GDM1 (cell line): ENCODE data around the gene WDR72.
"Not testable (repeated sequence)": the region's sequence is repeated elsewhere in the genome, so short reads cannot be mapped to it uniquely, and the experiment has no call there.

ENCODE experiments used
- DNase-seq: peaks from one replicate; lab custom pipeline; 2025; lab: John Stamatoyannopoulos, UW

The WDR72 gene

DNA sequence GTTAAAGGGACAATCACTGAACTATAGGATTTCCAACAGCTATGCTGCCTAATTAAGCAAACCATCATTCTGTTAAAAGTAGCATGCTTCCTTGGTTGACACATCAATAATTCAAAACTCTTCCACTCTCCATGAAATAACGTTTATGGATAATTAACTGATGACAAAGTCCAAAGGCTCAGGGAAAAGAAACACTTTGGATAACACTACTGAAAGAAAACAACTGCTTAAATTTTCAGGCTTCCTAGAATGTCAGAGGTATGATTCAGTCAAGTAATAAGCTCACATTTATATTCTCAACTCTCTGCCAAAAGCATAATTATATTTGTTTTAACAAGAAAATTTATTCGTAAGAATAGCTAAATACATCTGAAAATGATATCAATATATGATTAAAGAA, 49.6 kb downstream of the WDR72 start:
- no peak for DNase-seq

DNA sequence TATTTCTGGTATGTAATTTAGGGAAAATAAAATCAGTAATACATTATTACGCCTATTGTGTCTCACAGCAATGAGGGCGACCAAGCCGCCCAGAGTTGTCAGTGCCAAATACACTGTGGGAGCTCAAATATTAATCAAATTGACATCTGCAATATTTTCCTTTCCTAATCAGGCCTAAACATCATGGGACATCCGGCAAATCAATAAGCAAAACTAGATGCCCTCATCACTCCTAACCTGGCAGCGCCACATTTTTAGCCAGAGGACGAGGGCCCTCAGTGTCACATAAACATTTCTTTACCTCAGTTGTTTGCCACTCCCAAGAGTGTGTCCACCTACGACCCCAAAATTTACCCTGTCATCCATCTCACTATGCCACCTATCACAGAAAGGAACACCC, 64.1 kb downstream of the WDR72 start:
- no peak for DNase-seq

DNA sequence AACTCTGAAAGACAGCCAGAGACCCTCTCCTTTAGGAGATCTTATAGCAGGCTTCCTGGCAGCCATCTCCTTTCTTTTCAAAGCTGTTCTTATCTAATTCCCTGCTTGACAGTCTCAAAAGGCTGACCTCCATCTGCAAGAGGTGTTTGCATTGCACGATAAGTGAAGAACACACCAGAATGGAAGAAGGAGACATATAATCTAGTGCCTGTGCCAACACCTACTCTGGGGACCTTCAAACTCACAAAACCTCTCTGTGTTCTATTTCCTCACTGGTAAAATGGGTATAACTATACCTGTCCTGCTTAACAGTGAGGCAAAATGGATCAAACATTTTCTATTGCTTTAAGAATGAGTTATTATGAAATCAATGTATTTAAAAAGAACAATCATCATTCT, 65.0 kb downstream of the WDR72 start:
- no peak for DNase-seq

DNA sequence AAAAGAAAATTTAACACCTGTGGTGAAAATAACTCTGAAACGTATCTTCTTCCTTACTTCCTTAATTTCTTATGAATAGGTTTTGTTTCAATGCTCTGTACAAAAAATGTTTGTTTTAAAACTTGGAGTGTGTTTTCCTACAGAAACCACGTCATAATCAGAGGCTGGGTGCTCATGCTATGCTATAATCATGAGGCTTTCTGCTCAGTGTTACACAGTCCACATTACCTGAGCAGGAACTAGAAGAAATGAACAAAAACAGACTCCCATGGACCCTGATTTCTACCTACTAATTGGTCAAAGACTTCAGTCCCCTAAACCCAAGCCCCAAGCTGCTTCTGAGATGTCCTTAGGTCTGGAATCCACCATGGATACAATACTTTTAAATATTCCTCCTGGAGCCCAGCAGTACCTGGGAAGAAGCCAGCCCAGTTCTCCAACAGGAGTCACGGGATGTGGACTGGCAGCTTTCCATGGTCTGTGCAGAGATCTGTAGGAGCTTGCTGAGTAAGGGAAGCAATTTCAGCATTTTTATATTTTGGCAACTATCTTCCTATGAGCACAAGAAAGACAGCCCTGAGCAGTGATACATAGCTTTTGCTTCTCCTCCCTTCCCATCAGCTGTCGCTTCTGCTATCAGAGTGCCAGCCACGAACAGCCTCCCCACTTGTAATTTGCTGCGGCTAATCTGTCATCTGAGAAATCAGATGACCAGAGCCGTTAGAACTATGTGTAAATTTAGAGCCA, 65.6 kb downstream of the WDR72 start:
- DNase-seq = no peak

DNA sequence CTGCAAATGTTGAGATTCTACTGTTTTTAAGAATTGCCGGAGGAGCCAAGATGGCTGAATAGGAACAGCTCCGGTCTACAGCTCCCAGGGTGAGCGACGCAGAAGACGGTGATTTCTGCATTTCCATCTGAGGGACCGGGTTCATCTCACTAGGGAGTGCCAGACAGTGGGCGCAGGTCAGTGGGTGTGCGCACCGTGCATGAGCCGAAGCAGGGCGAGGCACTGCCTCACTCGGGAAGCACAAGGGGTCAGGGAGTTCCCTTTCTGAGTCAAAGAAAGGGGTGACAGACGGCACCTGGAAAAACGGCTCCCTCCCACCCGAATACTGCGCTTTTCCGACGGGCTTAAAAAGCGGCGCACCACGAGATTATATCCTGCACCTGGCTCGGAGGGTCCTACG, 75.3 kb downstream of the WDR72 start:
- not testable (repeated sequence) for DNase-seq

DNA sequence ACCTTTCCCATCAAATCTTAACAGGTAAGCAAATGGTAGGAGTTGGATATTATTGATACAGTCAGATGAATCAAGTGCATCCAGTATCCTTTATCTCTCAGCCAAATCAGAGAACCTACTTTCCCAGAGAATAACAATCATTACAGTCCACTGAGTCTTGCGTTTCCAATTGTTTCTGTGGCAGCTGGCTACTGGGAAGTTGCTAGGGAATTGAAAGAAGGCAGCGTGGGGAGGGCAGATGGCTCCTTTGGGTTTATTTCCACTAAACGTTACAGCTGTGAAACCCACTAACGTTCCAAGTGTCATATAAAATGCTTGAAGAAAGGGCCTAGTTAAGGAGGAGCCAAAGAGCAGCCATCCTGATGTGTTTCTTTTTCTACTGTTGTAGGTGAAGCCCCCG, 78.4 kb downstream of the WDR72 start:
- DNase-seq = no peak

DNA sequence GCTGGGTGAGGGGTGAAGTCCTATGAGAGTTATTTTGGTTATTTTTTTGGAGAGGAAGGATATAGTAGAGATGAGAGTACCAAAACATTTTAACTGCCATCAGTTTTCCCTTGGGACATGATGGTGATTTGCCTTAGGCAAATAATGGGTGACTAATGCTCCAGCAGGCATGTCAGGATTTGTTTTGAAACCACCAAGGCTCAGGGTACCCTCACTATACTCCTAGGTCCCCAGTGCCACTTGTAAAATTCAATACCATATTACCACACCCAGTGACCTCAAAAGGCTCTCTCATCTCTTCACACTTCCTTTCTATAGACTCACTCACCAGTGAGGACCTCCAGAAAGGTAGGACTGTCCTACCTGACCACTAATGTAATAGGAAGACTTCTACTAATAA, 83.6 kb downstream of the WDR72 start:
- DNase-seq = no peak

DNA sequence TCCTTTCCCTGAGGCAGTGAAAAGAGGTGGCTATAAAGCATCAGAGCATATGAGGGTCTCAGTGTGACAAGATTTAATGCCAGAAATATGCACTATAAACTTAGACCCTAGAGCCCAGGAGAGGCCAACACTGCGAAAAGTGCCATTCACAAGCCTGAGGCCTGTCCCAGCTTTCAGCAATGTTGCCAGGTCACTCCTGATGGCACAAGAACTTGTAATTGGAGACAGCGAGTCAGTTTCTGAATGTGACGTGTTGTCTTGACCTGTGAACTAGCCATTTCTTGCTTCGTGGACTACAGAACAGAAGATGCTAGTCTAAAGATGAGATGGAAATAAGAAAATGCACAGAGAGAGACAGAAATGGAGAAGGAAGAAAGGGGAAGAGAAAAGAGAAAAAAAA, 87.9 kb downstream of the WDR72 start:
- no peak for DNase-seq

DNA sequence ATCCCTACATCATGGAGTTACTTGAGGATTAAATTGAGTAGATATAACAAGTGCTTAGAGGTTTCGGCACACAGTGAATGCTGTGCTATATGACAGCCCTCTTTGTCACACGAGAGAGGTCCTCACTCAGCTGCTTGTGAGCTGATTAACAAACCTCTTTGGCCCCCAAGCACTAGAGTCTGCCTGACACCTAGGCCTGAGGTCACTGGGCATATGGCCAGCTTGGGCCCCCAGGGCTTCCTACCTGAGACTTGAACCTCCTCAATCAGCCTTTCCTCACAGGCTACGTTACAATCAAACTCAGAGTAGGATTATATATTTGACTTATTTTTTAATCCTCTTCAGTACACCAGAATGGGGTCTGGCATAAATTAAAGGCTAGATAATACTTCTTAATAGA, 88.8 kb downstream of the WDR72 start:
- no peak for DNase-seq

DNA sequence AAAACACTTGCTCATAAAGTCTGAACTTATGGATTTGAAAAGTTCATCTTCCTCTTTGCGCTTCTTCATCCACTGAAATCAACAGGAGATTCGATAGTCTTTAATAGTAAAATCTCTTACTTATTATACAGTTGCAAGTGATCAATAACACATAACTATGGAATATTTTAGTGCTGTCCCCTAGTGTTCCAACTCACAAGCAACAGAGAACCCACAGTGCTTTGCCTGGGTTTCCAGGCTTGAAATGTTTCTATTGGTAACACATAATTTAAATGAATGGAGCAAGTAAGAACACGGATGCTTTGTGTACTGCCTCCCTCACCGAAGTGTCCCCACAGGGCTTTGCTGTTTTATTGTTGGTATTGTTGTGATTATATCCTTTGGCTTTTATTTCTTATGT, 93.5 kb downstream of the WDR72 start:
- no peak for DNase-seq

DNA sequence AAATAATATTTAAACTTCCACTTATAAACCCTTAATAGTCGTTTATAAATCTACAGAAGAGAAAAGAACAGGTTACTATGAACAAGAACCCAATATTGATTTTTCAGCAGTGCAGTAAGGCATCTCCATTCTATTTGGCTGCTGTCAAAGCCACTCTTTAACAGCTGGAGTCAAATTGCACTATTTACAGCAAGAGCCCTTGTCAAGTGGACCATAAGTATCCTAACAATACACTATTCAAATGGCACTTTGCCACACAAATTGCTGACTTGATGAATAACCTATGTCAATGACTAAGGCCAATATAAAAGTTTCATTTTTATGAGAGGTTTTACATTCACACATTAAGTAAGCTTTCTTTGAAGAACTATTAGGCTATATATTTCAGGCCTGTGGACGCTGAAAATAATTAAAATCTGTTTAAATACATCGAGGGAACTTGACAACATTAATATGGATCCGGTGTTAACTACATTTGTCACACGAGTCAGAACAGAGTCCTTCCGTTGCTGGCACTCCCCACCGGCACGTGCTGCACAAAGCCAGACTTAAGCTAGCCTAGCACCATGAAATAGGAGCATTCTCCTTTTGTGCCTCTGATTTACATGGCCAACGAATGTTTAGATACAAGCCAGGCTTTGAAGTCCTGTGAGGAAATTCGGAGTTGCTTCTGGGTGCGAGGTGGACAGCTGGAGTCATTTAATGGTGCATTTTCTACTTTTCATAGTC, 100.5 kb downstream of the WDR72 start:
- DNase-seq = no peak

DNA sequence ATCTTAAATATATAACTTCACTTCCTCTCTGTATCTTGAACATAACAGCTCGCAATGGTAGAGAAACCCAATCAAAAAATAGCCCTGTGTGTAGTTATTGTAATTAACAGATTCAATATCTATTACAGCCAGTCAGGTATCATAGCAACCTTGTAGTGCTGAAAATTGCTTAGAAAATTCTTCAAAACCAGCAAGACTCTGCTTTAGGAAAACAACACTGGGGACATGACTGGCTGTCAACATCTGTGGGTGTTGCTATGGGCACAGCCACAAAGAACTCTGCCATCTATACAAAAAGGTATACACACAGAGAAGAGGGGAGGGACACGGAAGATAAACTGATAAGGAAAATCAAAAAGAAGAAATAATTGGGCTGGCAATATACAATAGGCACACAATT, 101.2 kb downstream of the WDR72 start:
- DNase-seq = no peak

DNA sequence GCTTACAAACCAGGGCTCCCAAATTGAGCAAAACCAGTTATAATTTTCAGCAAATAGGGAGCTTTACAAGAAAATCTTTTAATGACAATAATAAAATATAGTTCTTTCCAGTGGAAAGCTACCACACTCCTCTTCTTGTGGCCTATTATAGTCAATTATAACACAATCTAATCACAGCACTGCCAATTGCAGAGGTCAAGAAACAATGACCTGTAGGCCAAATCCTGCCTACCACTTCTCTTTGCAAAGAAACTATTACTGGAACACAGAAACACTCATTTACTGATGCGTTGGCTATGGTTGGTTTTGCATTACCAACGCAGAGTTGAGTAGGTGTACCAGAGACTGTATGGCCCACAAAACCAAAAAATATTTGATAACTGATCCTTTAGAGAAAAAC, 110.5 kb downstream of the WDR72 start:
- DNase-seq = no peak

DNA sequence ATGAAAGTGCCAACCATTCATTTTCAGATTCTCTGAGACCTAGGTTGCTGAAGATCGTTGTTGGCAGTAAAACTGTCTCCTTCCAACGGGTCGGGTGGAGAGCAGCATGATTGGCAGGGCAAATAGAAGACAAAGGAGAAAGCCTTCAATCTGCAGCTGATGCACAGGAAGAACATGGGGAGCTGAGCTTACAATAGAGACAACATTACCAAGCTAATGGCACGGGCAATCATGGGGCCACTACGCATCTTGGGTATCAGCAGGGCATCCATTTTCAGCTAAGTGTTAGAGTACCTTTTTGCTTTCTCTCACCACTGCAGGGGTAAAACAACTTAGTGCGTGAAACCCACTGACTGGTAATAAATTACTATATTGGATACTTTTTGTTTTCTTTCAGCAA, 114.8 kb downstream of the WDR72 start:
- DNase-seq = no peak

DNA sequence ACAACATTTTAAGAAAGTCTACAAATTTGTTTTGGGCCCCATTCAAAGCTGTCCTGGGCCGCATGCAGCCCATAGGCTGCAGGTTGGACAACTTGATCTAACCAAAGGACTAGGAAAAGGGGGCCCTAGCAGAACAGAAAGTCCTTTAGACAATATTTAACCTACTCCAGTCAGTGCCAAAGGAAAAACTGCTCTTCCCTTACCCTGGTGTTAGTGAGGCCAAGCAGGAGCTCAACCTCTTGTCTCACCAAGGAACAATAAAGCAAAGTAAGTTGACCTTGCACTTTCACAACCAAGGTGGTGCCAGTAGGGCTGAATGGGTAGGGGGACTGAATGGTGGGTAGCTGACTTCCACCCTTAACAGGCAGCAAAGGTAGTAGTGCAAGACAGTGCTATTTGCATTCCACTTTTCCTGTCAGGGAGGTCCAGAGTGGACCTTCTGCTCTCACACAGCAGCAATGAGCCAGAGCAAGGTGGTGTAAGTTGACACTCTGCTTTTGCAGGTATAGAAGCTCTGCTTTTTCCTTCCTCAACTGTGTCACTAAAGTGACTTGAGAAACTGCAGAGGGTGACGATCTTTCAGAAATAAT, 124.9 kb downstream of the WDR72 start:
- no peak for DNase-seq

DNA sequence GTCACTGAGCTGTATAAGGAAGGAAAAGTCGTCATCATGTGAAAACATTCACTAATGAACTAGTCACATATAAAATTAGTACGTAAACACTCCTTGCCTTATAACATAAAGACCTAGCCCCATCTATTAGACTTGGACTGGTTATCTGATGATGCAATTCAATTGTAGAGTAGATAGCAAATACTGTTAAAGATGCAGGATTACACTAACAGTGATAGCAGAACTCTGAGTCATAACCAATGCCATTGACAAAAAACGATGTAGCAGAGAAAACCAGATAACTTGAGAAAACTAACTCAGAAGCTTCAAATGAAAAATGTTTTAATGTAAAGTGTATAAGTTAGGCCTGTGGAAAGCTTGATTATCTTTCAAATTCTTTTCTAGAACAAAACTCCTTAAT, 132.2 kb downstream of the WDR72 start:
- DNase-seq = no peak

DNA sequence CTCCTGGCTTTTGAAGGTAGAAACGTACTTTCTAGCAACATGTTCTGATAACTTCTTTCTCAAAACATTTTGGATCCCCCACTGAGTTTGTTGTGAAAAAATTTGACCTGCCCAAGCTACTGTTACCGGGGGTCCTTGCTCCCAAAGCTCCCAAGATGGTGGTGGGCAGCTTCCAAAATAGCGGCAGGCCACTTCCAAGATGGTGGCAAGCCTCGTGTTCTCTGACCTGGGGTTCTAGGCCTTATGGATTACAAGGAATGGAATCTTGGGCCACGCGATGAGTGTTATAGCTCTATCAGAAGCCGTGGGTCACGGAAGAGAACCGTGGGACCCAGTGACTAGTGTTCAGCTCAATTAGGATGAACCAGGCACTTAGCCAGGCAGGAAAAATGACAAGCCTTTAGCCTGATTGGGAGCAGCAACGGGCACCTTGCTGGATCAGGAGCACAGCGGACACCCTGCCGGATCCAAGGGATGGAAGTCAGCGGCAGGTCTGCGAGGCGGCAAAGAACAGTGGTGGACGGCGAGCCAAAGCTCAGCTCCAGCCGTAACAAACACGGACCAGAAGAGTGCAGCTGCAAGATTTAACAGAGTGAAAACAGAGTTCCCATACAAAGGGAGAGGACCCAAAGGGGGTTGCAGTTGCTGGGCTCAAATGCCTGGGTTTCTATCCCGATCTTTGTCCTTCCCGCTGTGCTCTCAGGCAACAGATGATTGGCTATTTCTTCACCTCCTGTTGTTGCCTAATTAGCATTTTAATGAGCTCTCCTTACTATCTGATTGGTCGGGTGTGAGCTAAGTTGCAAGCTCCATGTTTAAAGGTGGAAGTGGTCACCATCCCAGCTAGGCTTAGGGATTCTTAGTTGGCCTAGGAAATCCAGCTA, 133.3 kb downstream of the WDR72 start:
- no peak for DNase-seq

DNA sequence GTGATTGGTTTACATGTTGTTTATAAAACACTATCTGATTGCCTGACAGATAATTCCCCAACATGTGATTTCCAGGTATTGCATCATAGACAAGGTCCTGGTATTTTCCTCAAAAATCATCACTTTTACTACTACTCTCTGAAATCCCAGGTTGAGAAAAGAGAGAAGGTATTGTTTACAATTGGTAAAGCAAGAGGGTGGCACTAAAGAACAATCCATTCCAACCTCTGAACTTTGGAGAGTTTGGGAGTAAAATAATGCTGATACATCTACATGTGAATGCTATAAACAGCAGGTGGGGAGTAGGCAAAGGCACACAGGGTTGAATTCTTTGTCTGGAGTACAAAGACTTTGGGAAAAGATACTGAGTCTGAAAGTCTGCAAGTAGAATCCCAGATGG, 134.2 kb downstream of the WDR72 start:
- no peak for DNase-seq

DNA sequence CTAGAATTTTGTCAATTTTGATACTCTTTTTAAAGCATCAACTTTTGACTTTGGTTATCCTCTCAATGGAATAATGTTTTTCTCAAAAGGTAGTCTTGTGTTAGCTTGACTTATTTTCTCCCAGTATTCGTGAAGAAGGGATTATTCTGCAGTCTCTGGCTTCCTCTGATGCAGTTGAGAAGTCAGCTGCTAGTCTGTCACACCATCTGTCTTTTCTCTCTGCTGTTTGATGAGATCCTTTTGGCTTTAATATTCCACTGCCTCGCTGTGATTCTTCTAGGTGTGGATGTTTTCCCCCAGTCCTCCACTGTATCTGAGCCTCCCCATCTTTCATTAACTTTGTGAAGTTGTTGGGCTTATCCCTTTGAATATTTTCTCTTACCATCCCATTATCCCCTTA, 141.0 kb downstream of the WDR72 start:
- no peak for DNase-seq

DNA sequence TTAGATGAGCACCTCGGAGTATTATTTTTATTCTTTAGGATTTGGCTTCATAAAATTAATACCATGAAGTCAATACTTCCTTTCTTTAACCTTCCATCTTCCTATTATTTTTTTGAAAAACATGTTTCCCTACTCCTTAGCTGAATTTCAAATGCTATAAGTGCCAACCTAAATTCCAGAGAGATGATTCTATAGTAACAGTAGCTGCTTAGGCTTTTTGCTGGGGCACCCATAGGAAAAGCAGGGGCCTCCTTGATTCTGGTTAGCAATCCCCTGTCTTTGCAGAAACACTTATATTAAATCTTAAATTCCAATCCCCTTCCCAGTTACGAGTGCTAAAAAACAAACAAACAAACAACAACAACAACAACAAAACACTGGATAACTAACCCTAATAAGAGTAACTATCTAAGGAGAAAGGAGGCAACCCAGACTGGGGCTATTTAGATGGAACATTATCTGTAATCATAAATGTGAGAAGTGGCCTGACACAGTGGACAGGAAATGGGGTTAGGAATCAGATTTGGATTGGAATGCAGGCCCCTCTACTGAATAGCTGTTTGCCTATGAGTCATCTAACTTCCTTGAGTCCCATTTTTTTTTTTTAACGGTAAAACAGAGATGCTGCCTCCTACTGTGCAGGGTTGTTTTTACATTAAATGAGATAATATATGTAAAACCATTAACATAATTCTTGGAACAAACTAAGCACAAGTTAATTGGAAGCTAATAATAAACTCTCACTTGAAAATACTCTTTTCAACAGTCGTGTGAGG, 148.1 kb downstream of the WDR72 start:
- no peak for DNase-seq

DNA sequence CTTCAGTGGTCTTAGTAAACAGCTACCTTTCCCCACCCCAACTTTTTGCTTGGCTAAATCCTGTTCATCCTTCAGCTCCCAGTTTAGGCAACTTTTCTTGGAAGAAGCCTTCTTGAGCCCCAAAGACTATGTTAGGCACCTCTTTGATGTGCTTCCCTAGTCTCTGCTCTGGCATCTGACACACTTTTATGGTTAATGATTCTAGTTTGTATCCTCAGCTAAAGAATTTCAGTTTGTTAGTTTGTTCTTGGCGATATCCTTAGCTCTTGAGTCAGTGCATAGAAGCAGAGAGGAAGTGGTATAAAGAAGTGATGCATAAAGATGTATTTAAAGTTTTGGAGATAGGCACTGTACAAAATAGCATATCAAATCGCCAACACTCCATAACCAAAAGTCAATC, 168.4 kb downstream of the WDR72 start:
- DNase-seq = no peak

DNA sequence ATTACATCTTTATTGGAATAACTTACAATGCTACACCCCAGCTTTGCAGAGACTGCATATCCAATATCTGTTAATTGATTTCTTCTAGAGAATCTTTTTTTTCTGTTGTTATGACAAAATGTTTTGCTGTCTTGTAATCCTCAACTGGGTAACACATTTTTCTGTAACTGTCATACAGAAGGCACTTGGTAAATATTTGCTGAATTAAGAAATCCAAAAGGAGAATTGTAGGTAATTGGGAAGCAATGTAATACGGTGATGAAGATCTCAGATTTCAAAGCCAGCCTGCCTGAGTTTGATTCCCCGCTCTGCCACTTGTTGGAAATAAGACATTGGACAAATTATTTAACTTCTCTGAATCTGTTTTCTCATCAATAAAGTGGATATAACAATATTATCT, 169.1 kb downstream of the WDR72 start:
- no peak for DNase-seq
